HCT116 (cell line): ENCODE measurements around the gene BZW2. TPM values are rescaled to one million over a fixed set of nuclear protein-coding genes. Genes with fewer than 3 reads are reported as not detected.

Experiments
- ATAC-seq: fragments of 200-7000 bp; cut with Tn5 transposase; 2 replicates; pipeline ENCODE4 v1.9.1; 2020; ENCODE audit warnings: mild to moderate bottlenecking, moderate library complexity
- Bru-seq: library from RNA; stranded (reverse); fragments of 400-500 nt; gene quantifications from one replicate; lab custom pipeline; 2021; lab: Mats Ljungman, UMichigan
- BruChase-seq, 2 experiments: library from RNA; stranded (reverse); fragments of 400-500 nt; gene quantifications; one replicate each; lab custom pipeline; 2021; lab: Mats Ljungman, UMichigan
- BruUV-seq: library from RNA; stranded (reverse); fragments of 400-500 nt; replicated peaks from 2 replicates; lab custom pipeline; 2021; lab: Mats Ljungman, UMichigan
- CTCF ChIA-PET: fragments of 300-600 bp; sonication (Branson Sonifier 250); formaldehyde crosslinking; loops from one replicate; lab custom pipeline; 2021; ENCODE audit warnings: antibody characterized with exemption; lab: Charles Lee
- POLR2A ChIA-PET: fragments of 300-600, 350-600 bp; sonication (Branson Sonifier 250); formaldehyde crosslinking; loops from one replicate; lab custom pipeline; 2021; ENCODE audit warnings: antibody characterized with exemption; lab: Charles Lee
- RAD21 ChIA-PET, 2 experiments: fragments of 300-600 bp; sonication (Branson Sonifier 250); formaldehyde crosslinking; loops; one replicate each; lab custom pipeline; 2023; ENCODE audit warnings: low total read pairs in 2 of 2; ENCODE audit not compliant: uncharacterized antibody in 2 of 2, unreplicated experiment in 2 of 2, low non-redundant PET in 1 of 2; lab: Charles Lee
- DNase-seq: peaks from one replicate; pipeline ENCODE4 v3.0.0-alpha.2; 2010; ENCODE audit warnings: low read depth, low spot score
- H2AFZ ChIP-seq: fragments of 200-600 bp; shearing (Covaris generic), sonication (generic); 2 replicates; pipeline ENCODE4 v1.6.1; 2017; ENCODE audit warnings: low read depth, mixed run types, mixed read lengths, antibody characterized with exemption, low read length; ENCODE audit not compliant: poor library complexity, severe bottlenecking
- H3K27ac ChIP-seq: 2 replicates; pipeline ENCODE4 v1.5.1; 2012; ENCODE audit warnings: low read depth, low read length
- H3K27me3 ChIP-seq: fragments of 200-600 bp; sonication (generic); 2 replicates; pipeline ENCODE4 v1.6.1; 2016; ENCODE audit warnings: mixed run types, low read length, mixed read lengths; ENCODE audit not compliant: insufficient read depth
- H3K36me3 ChIP-seq, 2 experiments: fragments of 200-500 bp in 1 of 2; fragments of 200-600 bp in 1 of 2; sonication (Bioruptor generic) in 1 of 2; sonication (generic) in 1 of 2; 2 replicates each; pipeline versions ENCODE4 v1.5.1 to v1.6.1; 2014 to 2016; ENCODE audit warnings: low read length in 2 of 2, inconsistent platforms in 1 of 2, mixed read lengths in 1 of 2, mixed run types in 1 of 2; ENCODE audit not compliant: insufficient read depth in 2 of 2, control insufficient read depth in 1 of 2
- H3K4me1 ChIP-seq, 2 experiments: fragments of 200-600 bp in 1 of 2; sonication (generic) in 1 of 2; 2 replicates each; pipeline versions ENCODE4 v1.5.1 to v1.6.1; 2012 to 2017; ENCODE audit warnings: low read length in 2 of 2, inconsistent platforms in 1 of 2, mild to moderate bottlenecking in 1 of 2, mixed read lengths in 1 of 2, mixed run types in 1 of 2, moderate library complexity in 1 of 2; ENCODE audit not compliant: insufficient read depth in 2 of 2, control insufficient read depth in 1 of 2
- H3K4me2 ChIP-seq: fragments of 200-600 bp; sonication (generic); 2 replicates; pipeline ENCODE4 v1.6.1; 2017; ENCODE audit warnings: mixed run types, low read length, mixed read lengths
- H3K4me3 ChIP-seq, 2 experiments: fragments of 200-600 bp in 1 of 2; sonication (generic) in 1 of 2; replicated peaks in 1 of 2; 2 replicates each; pipeline ENCODE4 v1.5.1; 2011 to 2016; ENCODE audit warnings: low read length in 2 of 2, control low read depth in 1 of 2, low read depth in 1 of 2, mild to moderate bottlenecking in 1 of 2, mixed read lengths in 1 of 2, mixed run types in 1 of 2
- H3K79me2 ChIP-seq: fragments of 200-600 bp; sonication (generic); 2 replicates; pipeline ENCODE4 v1.6.1; 2017; ENCODE audit warnings: mild to moderate bottlenecking, mixed run types, low read length, moderate library complexity, mixed read lengths; ENCODE audit not compliant: insufficient read depth
- H3K9ac ChIP-seq: fragments of 200-600 bp; sonication (generic); 2 replicates; pipeline ENCODE4 v1.6.1; 2016; ENCODE audit warnings: low read length, mixed read lengths
- H3K9me2 ChIP-seq: fragments of 200-600 bp; sonication (generic), shearing (Covaris generic); 2 replicates; pipeline ENCODE4 v1.6.1; 2017; ENCODE audit warnings: mixed run types, mild to moderate bottlenecking, moderate library complexity; ENCODE audit not compliant: insufficient read depth
- H3K9me3 ChIP-seq, 2 experiments: fragments of 200-500 bp in 1 of 2; fragments of 200-600 bp in 1 of 2; sonication (Bioruptor generic) in 1 of 2; sonication (generic) in 1 of 2; 2 replicates each; pipeline ENCODE4 v1.6.1; 2014 to 2017; ENCODE audit warnings: low read length in 2 of 2, mixed read lengths in 2 of 2, inconsistent platforms in 1 of 2, low read depth in 1 of 2, mild to moderate bottlenecking in 1 of 2, mixed run types in 1 of 2, moderate library complexity in 1 of 2; ENCODE audit not compliant: control insufficient read depth in 1 of 2, insufficient read depth in 1 of 2
- H4K20me1 ChIP-seq: fragments of 200-600 bp; sonication (generic), shearing (Covaris generic); 2 replicates; pipeline ENCODE4 v1.6.1; 2017; ENCODE audit warnings: mixed run types, mild to moderate bottlenecking, moderate library complexity; ENCODE audit not compliant: insufficient read depth
- EGR1 ChIP-seq: IDR thresholded peaks from 2 replicates; pipeline ENCODE4 v1.6.1; 2012; ENCODE audit warnings: low read depth
- FOSL1 ChIP-seq: IDR thresholded peaks from 2 replicates; pipeline ENCODE4 v1.6.1; 2012; ENCODE audit warnings: low read depth
- JUND ChIP-seq: IDR thresholded peaks from 2 replicates; pipeline ENCODE4 v1.6.1; 2012
- POLR2A ChIP-seq: IDR thresholded peaks from 2 replicates; pipeline ENCODE4 v1.7.0; 2011; ENCODE audit warnings: borderline replicate concordance; ENCODE audit not compliant: insufficient read depth, insufficient read length; ENCODE audit errors: extremely low read depth
- POLR2AphosphoS5 ChIP-seq: IDR thresholded peaks from 2 replicates; pipeline ENCODE4 v1.6.1; 2011; ENCODE audit warnings: mild to moderate bottlenecking, low read depth, low read length, moderate library complexity
- SP1 ChIP-seq: IDR thresholded peaks from 2 replicates; pipeline ENCODE4 v1.6.1; 2012; ENCODE audit warnings: low read depth
- YY1 ChIP-seq: IDR thresholded peaks from 2 replicates; pipeline ENCODE4 v1.6.1; 2011; ENCODE audit warnings: low read length, low read depth, moderate library complexity, mild to moderate bottlenecking; ENCODE audit not compliant: insufficient replicate concordance; ENCODE audit errors: extremely low read depth
- intact Hi-C: fragments of 100-400 bp; cut with micrococcal nuclease; formaldehyde crosslinking; loops from 2 replicates; pipeline ENCODE4 v1.10.0; 2022
- long read RNA-seq: library from polyadenylated mRNA; unstranded; transcript quantifications from one replicate; pipeline ENCODE4 v2.0.0, GENCODE V29; 2021; ENCODE audit not compliant: unreplicated experiment
- polyA plus RNA-seq: library from polyadenylated mRNA; unstranded; fragments of >200 nt; gene quantifications from 2 replicates; pipeline ENCODE4 v1.2.1, GENCODE V29; 2012; ENCODE audit warnings: missing spikeins
- total RNA-seq: library from RNA; stranded (reverse); gene quantifications from one replicate; pipeline ENCODE4 v1.2.1, GENCODE V29; 2021; ENCODE audit not compliant: unreplicated experiment
- TF ChIP-seq, protein P1 (sequence below): IDR thresholded peaks from 2 replicates; pipeline ENCODE4 v1.6.1; 2012
- TF ChIP-seq, protein P2 (sequence below): IDR thresholded peaks from 2 replicates; pipeline ENCODE4 v1.6.1; 2011; ENCODE audit warnings: mild to moderate bottlenecking, low read length, moderate library complexity; ENCODE audit not compliant: insufficient replicate concordance; ENCODE audit errors: extremely low read depth

The BZW2 gene
- total RNA-seq: 119 TPM
- 66.3 and 88.3 TPM in 2 replicates for polyA plus RNA-seq
- Bru-seq, nascent RNA: percentile 92 among the genes with signal in this experiment
- BruChase-seq, experiment 1, labeled RNA remaining after a 6-hour chase: percentile 80 among the genes with signal in this experiment
- BruChase-seq, experiment 2, labeled RNA remaining after a 2-hour chase: percentile 75 among the genes with signal in this experiment
- long read RNA-seq, transcript BZW2-201 (12 exons, 1,860 nt): major isoform, 140 of 197 reads
- long read RNA-seq, transcript BZW2-207 (12 exons, 1,862 nt): minor isoform, 35 of 197 reads
- long read RNA-seq, partial matches to known transcripts: 18 of 197 reads
- long read RNA-seq, other reads (novel, unspliced or antisense): 2 of 197 reads

DNA sequence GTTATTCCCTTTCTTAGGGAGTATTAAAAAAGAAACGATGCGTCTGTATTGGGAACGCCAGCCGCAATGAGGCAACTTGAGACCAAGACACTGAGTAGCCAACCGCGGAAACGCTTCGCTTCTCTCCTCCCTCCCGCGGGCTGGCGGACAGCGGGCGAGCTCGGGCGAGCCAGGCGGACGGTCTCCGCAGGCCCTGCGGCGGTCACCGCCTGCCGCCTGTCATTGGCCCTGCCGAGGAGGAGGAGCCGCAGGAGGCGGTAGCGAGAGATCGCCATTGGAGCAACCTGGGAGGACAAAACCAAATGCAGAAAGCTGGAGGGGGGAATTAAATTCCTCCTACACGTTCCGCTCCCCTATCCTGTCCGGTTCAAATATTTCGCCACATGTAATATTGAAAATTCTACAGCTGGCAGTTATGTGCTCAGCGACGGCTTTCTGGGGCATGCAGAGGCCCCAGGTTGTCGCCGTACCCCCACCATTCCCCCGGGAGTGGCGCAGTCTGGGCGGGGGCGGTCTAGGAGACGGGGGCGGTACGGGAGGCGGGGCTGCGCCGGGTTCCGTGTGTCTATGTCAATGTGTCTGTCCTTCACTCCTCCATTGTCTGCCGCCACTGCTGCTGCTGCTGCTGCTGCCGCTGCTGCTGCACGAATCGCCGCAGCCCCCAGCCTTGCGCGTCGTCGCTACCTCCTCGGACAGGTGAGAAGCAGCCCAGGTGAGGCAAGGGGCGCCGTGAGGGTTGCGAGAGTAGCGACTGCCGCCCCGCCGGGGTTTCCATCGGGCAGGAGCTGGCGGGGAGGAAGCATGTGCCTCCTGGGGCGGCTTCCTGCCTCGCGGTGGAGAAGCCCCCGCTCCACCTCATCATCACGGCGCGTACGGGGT, at the start of gene BZW2, which contains the start of gene ANKMY2:
Gene BZW2 (plus strand): TSS at position 589 of the 879 bp plus-strand sequence. CDS start 19,263 bp downstream, outside the sequence.
Gene ANKMY2 (minus strand): TSS at position 162 of the 879 bp plus-strand sequence. CDS start 181 bp downstream, outside the sequence.
- Histone ChIP-seq H3K9me3 (no peaks in the 10 kb centered on the region), H3K79me2 (peaks cover 90% of the 10 kb centered on the region), H3K9me2 (no peaks in the 10 kb centered on the region), H3K9ac (peak within 1 kb of the TSS; percentile 84), H3K27me3 (no peaks in the 10 kb centered on the region), H3K4me3 (peak within 1 kb of the TSS; percentile 85 to 90), H4K20me1 (no peaks in the 10 kb centered on the region; the same call in 1 of the 2 replicates), H2AFZ (peak within 1 kb of the TSS; percentile 66), H3K27ac (peak within 1 kb of the TSS; percentile 89), H3K4me1 (peaks cover 28% of the 10 kb centered on the region in 2 experiments; a peak in 3 of 4 replicates), H3K4me2 (peak within 1 kb of the TSS; percentile 86), H3K36me3 (peaks cover 0 to 7% of the 10 kb centered on the region in 2 experiments; a peak in 1 of 4 replicates)
- peak; percentile 88 for ATAC-seq
- TF ChIP-seq JUND (peak; percentile 90), EGR1 (peak; percentile 98), FOSL1 (no peak), SP1 (peak; percentile 96), POLR2AphosphoS5 (peak; percentile 95), POLR2A (peak; percentile 88), YY1 (peak; percentile 7)
- TF ChIP-seq, protein P1, sequence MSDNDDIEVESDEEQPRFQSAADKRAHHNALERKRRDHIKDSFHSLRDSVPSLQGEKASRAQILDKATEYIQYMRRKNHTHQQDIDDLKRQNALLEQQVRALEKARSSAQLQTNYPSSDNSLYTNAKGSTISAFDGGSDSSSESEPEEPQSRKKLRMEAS: peak; percentile 87
- TF ChIP-seq, protein P2, sequence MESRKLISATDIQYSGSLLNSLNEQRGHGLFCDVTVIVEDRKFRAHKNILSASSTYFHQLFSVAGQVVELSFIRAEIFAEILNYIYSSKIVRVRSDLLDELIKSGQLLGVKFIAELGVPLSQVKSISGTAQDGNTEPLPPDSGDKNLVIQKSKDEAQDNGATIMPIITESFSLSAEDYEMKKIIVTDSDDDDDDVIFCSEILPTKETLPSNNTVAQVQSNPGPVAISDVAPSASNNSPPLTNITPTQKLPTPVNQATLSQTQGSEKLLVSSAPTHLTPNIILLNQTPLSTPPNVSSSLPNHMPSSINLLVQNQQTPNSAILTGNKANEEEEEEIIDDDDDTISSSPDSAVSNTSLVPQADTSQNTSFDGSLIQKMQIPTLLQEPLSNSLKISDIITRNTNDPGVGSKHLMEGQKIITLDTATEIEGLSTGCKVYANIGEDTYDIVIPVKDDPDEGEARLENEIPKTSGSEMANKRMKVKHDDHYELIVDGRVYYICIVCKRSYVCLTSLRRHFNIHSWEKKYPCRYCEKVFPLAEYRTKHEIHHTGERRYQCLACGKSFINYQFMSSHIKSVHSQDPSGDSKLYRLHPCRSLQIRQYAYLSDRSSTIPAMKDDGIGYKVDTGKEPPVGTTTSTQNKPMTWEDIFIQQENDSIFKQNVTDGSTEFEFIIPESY: no peak
- ChIA-PET POLR2A (interaction anchor here (0.6 to 1.6 kb wide), 8 partner anchors 8 to 81 kb away, joined by 3 to 5 read pairs (median 4); no protein-coding TSS in a partner anchor), CTCF (no interaction called here), RAD21 (no interaction called here)
- BruUV-seq: no TSS peak
- peak; percentile 90 for DNase-seq
- intact Hi-C loops: loop anchor here (5.0 kb wide), 1 partner anchor 106 kb away; the partner anchor contains the start of gene TSPAN13
